SK-N-SH (cell line): ENCODE results near the gene MAPK14. TPM values are rescaled to one million over a fixed set of nuclear protein-coding genes. Genes with fewer than 3 reads are reported as not detected.

ENCODE experiments used
- CTCF ChIA-PET: fragments of 300-600, 350-600 bp; formaldehyde crosslinking; extraction: SDS; loops from one replicate; lab custom pipeline; 2021; lab: Yijun Ruan, JAX
- POLR2A ChIA-PET: fragments of 350-600 bp; sonication (Branson Sonifier 250); formaldehyde crosslinking; extraction: SDS; loops from one replicate; lab custom pipeline; 2020; ENCODE audit warnings: antibody characterized with exemption, inconsistent platforms; lab: Yijun Ruan, JAX
- DNase-seq: peaks from one replicate; pipeline ENCODE4 v3.0.0; 2012
- H2AFZ ChIP-seq: fragments of 200-600 bp; sonication (generic); 2 replicates; pipeline ENCODE4 v1.8.1; 2016; ENCODE audit warnings: antibody characterized with exemption, mild to moderate bottlenecking, low read depth
- H3F3A ChIP-seq: fragments of 200-600 bp; sonication (generic); replicated peaks from 2 replicates; pipeline ENCODE3; 2016; ENCODE audit warnings: antibody characterized with exemption, mild to moderate bottlenecking; ENCODE audit not compliant: insufficient read depth
- H3K27ac ChIP-seq, 2 experiments: fragments of 200-500 bp in 1 of 2; fragments of 200-600 bp in 1 of 2; sonication (Bioruptor generic) in 1 of 2; sonication (generic), shearing (Covaris generic) in 1 of 2; 2 replicates each; pipeline versions ENCODE4 v1.5.1 to v1.6.1; 2014 to 2016; ENCODE audit warnings: low read depth in 2 of 2, inconsistent platforms in 1 of 2, low read length in 1 of 2, mild to moderate bottlenecking in 1 of 2, mixed read lengths in 1 of 2
- H3K27me3 ChIP-seq: fragments of 200-600 bp; sonication (generic), shearing (Covaris generic); 2 replicates; pipeline ENCODE4 v1.6.1; 2016; ENCODE audit warnings: mixed run types; ENCODE audit not compliant: insufficient read depth
- H3K36me3 ChIP-seq, 2 experiments: fragments of 200-500 bp in 1 of 2; fragments of 200-600 bp in 1 of 2; sonication (Bioruptor generic) in 1 of 2; sonication (generic) in 1 of 2; replicated peaks in 1 of 2; 2 replicates each; pipeline versions ENCODE3 to v1.5.1; 2014 to 2016; ENCODE audit warnings: low read length in 1 of 2, mild to moderate bottlenecking in 1 of 2; ENCODE audit not compliant: insufficient read depth in 2 of 2, control insufficient read depth in 1 of 2
- H3K4me1 ChIP-seq, 2 experiments: fragments of 200-500 bp in 1 of 2; fragments of 200-600 bp in 1 of 2; sonication (Bioruptor generic) in 1 of 2; sonication (generic), shearing (Covaris generic) in 1 of 2; 2 replicates each; pipeline versions ENCODE4 v1.5.1 to v1.6.1; 2014 to 2016; ENCODE audit warnings: low read depth in 1 of 2, low read length in 1 of 2, mixed run types in 1 of 2; ENCODE audit not compliant: insufficient read depth in 2 of 2, control insufficient read depth in 1 of 2
- H3K4me2 ChIP-seq: fragments of 200-600 bp; sonication (generic), shearing (Covaris generic); 2 replicates; pipeline ENCODE4 v1.6.1; 2017; ENCODE audit warnings: mixed run types
- H3K4me3 ChIP-seq, 2 experiments: fragments of 200-500 bp in 1 of 2; fragments of 200-600 bp in 1 of 2; sonication (Bioruptor generic) in 1 of 2; sonication (generic), shearing (Covaris generic) in 1 of 2; 2 replicates each; pipeline versions ENCODE4 v1.5.1 to v1.8.1; 2014 to 2016; ENCODE audit warnings: low read depth in 2 of 2, inconsistent platforms in 1 of 2, low read length in 1 of 2, mild to moderate bottlenecking in 1 of 2, mixed read lengths in 1 of 2, moderate library complexity in 1 of 2
- H3K79me2 ChIP-seq: fragments of 200-600 bp; sonication (generic); 2 replicates; pipeline ENCODE4 v1.8.1; 2017; ENCODE audit warnings: mild to moderate bottlenecking; ENCODE audit not compliant: insufficient read depth
- H3K9ac ChIP-seq: fragments of 200-600 bp; sonication (generic); 2 replicates; pipeline ENCODE4 v1.6.1; 2017; ENCODE audit warnings: mixed run types
- H3K9me2 ChIP-seq: fragments of 200-600 bp; sonication (generic); 2 replicates; pipeline ENCODE4 v1.6.1; 2017; ENCODE audit warnings: mixed run types
- H3K9me3 ChIP-seq: fragments of 200-600 bp; sonication (generic); 2 replicates; pipeline ENCODE4 v1.6.1; 2017; ENCODE audit warnings: mixed run types, mild to moderate bottlenecking, moderate library complexity
- H4K20me1 ChIP-seq: fragments of 200-600 bp; sonication (generic); 2 replicates; pipeline ENCODE4 v1.6.1; 2017; ENCODE audit warnings: mild to moderate bottlenecking, mixed run types; ENCODE audit not compliant: insufficient read depth
- EP300 ChIP-seq, 2 experiments: IDR thresholded peaks; 2 replicates each; pipeline versions ENCODE4 v1.4.0 to v1.6.1; 2012; ENCODE audit warnings: borderline replicate concordance in 1 of 2, low read depth in 1 of 2, low read length in 1 of 2
- FOSL2 ChIP-seq: IDR thresholded peaks from 2 replicates; pipeline ENCODE4 v1.4.0; 2012; ENCODE audit warnings: low read depth, mild to moderate bottlenecking, moderate library complexity, borderline replicate concordance
- FOXM1 ChIP-seq: IDR thresholded peaks from 2 replicates; pipeline ENCODE4 v1.4.0; 2012; ENCODE audit warnings: low read depth, mild to moderate bottlenecking
- GATA2 ChIP-seq: sonication (generic); formaldehyde crosslinking; IDR thresholded peaks from 2 replicates; pipeline ENCODE4 v1.5.0; 2020; ENCODE audit warnings: mild to moderate bottlenecking, missing genetic modification reagents
- MEF2A ChIP-seq: IDR thresholded peaks from 2 replicates; pipeline ENCODE4 v1.4.0; 2012; ENCODE audit warnings: low read depth, borderline replicate concordance
- MXI1 ChIP-seq: IDR thresholded peaks from 2 replicates; pipeline ENCODE4 v1.6.1; 2012; ENCODE audit warnings: mild to moderate bottlenecking, low read depth, low read length, improper control_type of control experiment
- NFIC ChIP-seq: IDR thresholded peaks from 2 replicates; pipeline ENCODE4 v1.4.0; 2012; ENCODE audit warnings: borderline replicate concordance
- SIN3A ChIP-seq: IDR thresholded peaks from 2 replicates; pipeline ENCODE4 v1.6.1; 2012; ENCODE audit warnings: low read depth, mild to moderate bottlenecking, low read length, moderate library complexity, borderline replicate concordance
- TCF12 ChIP-seq: IDR thresholded peaks from 2 replicates; pipeline ENCODE4 v1.4.0; 2012
- TEAD4 ChIP-seq: IDR thresholded peaks from 2 replicates; pipeline ENCODE4 v1.4.0; 2012; ENCODE audit warnings: mild to moderate bottlenecking, borderline replicate concordance; ENCODE audit not compliant: insufficient read depth
- YY1 ChIP-seq: IDR thresholded peaks from 2 replicates; pipeline ENCODE4 v1.4.0; 2012; ENCODE audit warnings: low read depth, mild to moderate bottlenecking
- ZBTB33 ChIP-seq: IDR thresholded peaks from 2 replicates; pipeline ENCODE4 v1.4.0; 2012; ENCODE audit warnings: low read depth, borderline replicate concordance
- WGBS: methylation state at CpG from one replicate; pipeline ENCODE4 v1.1.6; 2017; ENCODE audit warnings: low lambda C conversion rate; 5-methylcytosine and 5-hydroxymethylcytosine counted together
- polyA plus RNA-seq, 3 experiments: library from polyadenylated mRNA; depleted of rRNA; stranded (reverse); fragments of >200 nt; gene quantifications; 2 replicates each; pipeline ENCODE4 v1.2.3, GENCODE V29; 2012
- TF ChIP-seq, protein P1 (sequence below): IDR thresholded peaks from 2 replicates; pipeline ENCODE4 v1.4.0; 2012; ENCODE audit warnings: low read depth, borderline replicate concordance

The MAPK14 gene
- polyA plus RNA-seq, 1 of the 3 experiments (the other 2 are of a cell fraction), result 19.8 TPM

GRCh38 chr6:36076178-36077063, 48.8 kb downstream of the MAPK14 start (continued):
- TF ChIP-seq FOXM1, result no peak

GRCh38 chr6:36078159-36078558, 50.6 kb downstream of the MAPK14 start:
- Histone ChIP-seq H2AFZ (no peak overlapping the region), H3K4me3 (no peak overlapping the region), H3K79me2 (peaks cover 9% of the 10 kb centered on the region; the same call in 1 of the 2 replicates), H3F3A (no peaks in the 10 kb centered on the region), H3K4me1 (no peaks in the 10 kb centered on the region), H3K4me2 (no peak overlapping the region), H3K9me2 (no peaks in the 10 kb centered on the region), H4K20me1 (no peaks in the 10 kb centered on the region), H3K9me3 (0 out of 2 replicates have a peak, but pooled peaks cover 4% of the 10 kb centered on the region), H3K9ac (no peak overlapping the region), H3K36me3 (peaks cover 63 to 66% of the 10 kb centered on the region in 2 experiments), H3K27ac (no peak overlapping the region), H3K27me3 (no peaks in the 10 kb centered on the region)
- DNase-seq, result no peak
- TF ChIP-seq FOSL2 (no peak), GATA2 (no peak), SIN3A (no peak), NFIC (no peak), TCF12 (no peak), MEF2A (no peak), MXI1 (no peak), EP300 (IDR thresholded peaks at IDR 0.05; ENCODE audit: borderline replicate concordance in 1 of 2, low read depth in 1 of 2, low read length in 1 of 2) (no peak), TEAD4 (no peak), ZBTB33 (no peak), YY1 (no peak)
- TF ChIP-seq, protein P1, sequence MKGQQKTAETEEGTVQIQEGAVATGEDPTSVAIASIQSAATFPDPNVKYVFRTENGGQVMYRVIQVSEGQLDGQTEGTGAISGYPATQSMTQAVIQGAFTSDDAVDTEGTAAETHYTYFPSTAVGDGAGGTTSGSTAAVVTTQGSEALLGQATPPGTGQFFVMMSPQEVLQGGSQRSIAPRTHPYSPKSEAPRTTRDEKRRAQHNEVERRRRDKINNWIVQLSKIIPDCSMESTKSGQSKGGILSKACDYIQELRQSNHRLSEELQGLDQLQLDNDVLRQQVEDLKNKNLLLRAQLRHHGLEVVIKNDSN, result no peak
- POLR2A ChIA-PET, result interaction anchor here (0.5 kb wide), 1 partner anchor 9 kb away, joined by 3 read pairs; no protein-coding TSS in a partner anchor
- CTCF ChIA-PET, result interaction anchor here (2.8 to 4.7 kb wide), 2 partner anchors 17 to 51 kb away, joined by 13 to 45 read pairs; partner anchors contain the start of gene MAPK14
- WGBS, result 90% methylated on average over 4 of the region's 4 CpGs
